Measurements from ENCODE around the gene NPAS1. TPM values are rescaled to one million over a fixed set of nuclear protein-coding genes. Genes with fewer than 3 reads are reported as not detected.

The NPAS1 gene
- total and polyA plus RNA-seq, 2 of the 13 experiments (the other 11 are each of a cell fraction or from before 2014, with no cell fraction given): 0.35 to 2.9 TPM

DNA sequence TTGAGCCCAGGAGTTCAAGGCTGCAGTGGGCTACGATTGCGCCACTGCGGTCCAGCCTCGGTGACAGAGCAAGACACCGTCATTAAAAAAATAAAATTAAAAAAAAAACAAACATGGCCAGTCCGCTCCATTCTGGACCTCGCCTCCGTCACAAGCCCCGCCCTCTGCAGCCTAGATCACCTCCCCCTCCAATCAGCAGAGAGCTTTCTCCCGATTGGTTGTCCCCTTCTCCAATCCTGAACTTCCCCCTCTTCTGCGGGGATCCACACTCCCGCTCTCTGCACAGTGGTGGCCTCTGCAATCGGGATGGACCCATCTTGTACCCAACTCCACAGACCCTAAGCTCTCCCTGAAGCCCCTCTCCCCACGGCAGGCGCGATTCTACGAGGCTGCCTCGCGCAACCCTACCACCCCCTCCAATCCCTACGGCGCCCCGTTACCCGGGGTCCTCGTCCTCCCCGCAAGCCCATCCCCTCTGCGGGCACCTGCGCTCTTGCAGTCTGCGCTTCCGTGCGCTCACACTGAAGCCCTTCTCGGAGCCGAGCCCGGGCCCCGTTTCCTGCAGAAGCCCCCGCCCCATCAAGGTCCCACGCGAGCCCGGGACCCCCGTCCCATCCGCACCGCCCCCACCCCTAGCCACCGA lies 28.2 kb downstream of the NPAS1 start (continued):
- TF ChIP-seq, protein P1, sequence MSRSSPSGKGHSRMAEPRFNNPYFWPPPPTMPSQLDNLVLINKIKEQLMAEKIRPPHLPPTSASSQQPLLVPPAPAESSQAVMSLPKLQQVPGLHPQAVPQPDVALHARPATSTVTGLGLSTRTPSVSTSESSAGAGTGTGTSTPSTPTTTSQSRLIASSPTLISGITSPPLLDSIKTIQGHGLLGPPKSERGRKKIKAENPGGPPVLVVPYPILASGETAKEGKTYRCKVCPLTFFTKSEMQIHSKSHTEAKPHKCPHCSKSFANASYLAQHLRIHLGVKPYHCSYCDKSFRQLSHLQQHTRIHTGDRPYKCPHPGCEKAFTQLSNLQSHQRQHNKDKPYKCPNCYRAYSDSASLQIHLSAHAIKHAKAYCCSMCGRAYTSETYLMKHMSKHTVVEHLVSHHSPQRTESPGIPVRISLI (CRISPR knock-in tag; IDR thresholded peaks at IDR 0.05; ENCODE audit: borderline replicate concordance): peak; percentile 74; the same call in 1 of the 2 replicates
- 0 out of 2 replicates have a peak, but pooled peaks have one; percentile 32 for TF ChIP-seq ZNF724P (CRISPR knock-in tag; IDR thresholded peaks at IDR 0.05; ENCODE audit: borderline replicate concordance)
- TF ChIP-seq ELF3 (CRISPR knock-in tag; IDR thresholded peaks at IDR 0.05): no peak
- no peak for TF ChIP-seq JUND (CRISPR knock-in tag; IDR thresholded peaks at IDR 0.05)
- TF ChIP-seq, protein P2, sequence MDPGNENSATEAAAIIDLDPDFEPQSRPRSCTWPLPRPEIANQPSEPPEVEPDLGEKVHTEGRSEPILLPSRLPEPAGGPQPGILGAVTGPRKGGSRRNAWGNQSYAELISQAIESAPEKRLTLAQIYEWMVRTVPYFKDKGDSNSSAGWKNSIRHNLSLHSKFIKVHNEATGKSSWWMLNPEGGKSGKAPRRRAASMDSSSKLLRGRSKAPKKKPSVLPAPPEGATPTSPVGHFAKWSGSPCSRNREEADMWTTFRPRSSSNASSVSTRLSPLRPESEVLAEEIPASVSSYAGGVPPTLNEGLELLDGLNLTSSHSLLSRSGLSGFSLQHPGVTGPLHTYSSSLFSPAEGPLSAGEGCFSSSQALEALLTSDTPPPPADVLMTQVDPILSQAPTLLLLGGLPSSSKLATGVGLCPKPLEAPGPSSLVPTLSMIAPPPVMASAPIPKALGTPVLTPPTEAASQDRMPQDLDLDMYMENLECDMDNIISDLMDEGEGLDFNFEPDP (CRISPR knock-in tag; conservative IDR thresholded peaks at IDR 0.05): no peak
- TF ChIP-seq SNRNP70 (IDR thresholded peaks at IDR 0.05; ENCODE audit: low read depth, low read length): no peak
- TF ChIP-seq, protein P3, sequence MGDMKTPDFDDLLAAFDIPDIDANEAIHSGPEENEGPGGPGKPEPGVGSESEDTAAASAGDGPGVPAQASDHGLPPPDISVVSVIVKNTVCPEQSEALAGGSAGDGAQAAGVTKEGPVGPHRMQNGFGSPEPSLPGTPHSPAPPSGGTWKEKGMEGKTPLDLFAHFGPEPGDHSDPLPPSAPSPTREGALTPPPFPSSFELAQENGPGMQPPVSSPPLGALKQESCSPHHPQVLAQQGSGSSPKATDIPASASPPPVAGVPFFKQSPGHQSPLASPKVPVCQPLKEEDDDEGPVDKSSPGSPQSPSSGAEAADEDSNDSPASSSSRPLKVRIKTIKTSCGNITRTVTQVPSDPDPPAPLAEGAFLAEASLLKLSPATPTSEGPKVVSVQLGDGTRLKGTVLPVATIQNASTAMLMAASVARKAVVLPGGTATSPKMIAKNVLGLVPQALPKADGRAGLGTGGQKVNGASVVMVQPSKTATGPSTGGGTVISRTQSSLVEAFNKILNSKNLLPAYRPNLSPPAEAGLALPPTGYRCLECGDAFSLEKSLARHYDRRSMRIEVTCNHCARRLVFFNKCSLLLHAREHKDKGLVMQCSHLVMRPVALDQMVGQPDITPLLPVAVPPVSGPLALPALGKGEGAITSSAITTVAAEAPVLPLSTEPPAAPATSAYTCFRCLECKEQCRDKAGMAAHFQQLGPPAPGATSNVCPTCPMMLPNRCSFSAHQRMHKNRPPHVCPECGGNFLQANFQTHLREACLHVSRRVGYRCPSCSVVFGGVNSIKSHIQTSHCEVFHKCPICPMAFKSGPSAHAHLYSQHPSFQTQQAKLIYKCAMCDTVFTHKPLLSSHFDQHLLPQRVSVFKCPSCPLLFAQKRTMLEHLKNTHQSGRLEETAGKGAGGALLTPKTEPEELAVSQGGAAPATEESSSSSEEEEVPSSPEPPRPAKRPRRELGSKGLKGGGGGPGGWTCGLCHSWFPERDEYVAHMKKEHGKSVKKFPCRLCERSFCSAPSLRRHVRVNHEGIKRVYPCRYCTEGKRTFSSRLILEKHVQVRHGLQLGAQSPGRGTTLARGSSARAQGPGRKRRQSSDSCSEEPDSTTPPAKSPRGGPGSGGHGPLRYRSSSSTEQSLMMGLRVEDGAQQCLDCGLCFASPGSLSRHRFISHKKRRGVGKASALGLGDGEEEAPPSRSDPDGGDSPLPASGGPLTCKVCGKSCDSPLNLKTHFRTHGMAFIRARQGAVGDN (CRISPR knock-in tag; IDR thresholded peaks at IDR 0.05): peak; percentile 79
- no peak for TF ChIP-seq MBD4 (IDR thresholded peaks at IDR 0.05; ENCODE audit: borderline replicate concordance, low read length)
- TF ChIP-seq ZNF746 (CRISPR knock-in tag; IDR thresholded peaks at IDR 0.05): no peak
- TF ChIP-seq HCFC1 (IDR thresholded peaks at IDR 0.05; ENCODE audit: low read depth, low read length): no peak
- no peak for TF ChIP-seq ZFYVE20 (CRISPR knock-in tag; IDR thresholded peaks at IDR 0.05; ENCODE audit: borderline replicate concordance, low read depth)
- no peak for TF ChIP-seq SMAD3 (CRISPR knock-in tag; IDR thresholded peaks at IDR 0.05)
- TF ChIP-seq, protein P4, sequence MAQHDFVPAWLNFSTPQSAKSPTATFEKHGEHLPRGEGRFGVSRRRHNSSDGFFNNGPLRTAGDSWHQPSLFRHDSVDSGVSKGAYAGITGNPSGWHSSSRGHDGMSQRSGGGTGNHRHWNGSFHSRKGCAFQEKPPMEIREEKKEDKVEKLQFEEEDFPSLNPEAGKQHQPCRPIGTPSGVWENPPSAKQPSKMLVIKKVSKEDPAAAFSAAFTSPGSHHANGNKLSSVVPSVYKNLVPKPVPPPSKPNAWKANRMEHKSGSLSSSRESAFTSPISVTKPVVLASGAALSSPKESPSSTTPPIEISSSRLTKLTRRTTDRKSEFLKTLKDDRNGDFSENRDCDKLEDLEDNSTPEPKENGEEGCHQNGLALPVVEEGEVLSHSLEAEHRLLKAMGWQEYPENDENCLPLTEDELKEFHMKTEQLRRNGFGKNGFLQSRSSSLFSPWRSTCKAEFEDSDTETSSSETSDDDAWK (CRISPR knock-in tag; IDR thresholded peaks at IDR 0.05): no peak
- TF ChIP-seq SATB2 (CRISPR knock-in tag; IDR thresholded peaks at IDR 0.05): no peak
- TF ChIP-seq ZNF605 (CRISPR knock-in tag; IDR thresholded peaks at IDR 0.05): no peak
- TF ChIP-seq ZMYM3 (CRISPR knock-in tag; IDR thresholded peaks at IDR 0.05): no peak
- TF ChIP-seq SOX13 (IDR thresholded peaks at IDR 0.05): no peak
- TF ChIP-seq SOX13 (CRISPR knock-in tag; conservative IDR thresholded peaks at IDR 0.05 in 1 of 2, IDR thresholded peaks at IDR 0.05 in 1 of 2): no peak; a peak in 1 of 4 replicates
- TF ChIP-seq GATAD2A (CRISPR knock-in tag; IDR thresholded peaks at IDR 0.05): no peak
- peak; percentile 76; the same call in 1 of the 2 replicates for TF ChIP-seq HES4 (CRISPR knock-in tag; IDR thresholded peaks at IDR 0.05; ENCODE audit: borderline replicate concordance)
- peak; percentile 17; the same call in 1 of the 2 replicates for TF ChIP-seq KLF6 (CRISPR knock-in tag; IDR thresholded peaks at IDR 0.05)
- no peak for TF ChIP-seq ZSCAN22 (CRISPR knock-in tag; IDR thresholded peaks at IDR 0.05)
- peak; percentile 74; the same call in 1 of the 2 replicates for TF ChIP-seq SIN3A (IDR thresholded peaks at IDR 0.05; ENCODE audit: borderline replicate concordance, low read depth, low read length)
